Astrocyte (in vitro differentiated cells and primary cell): ENCODE measurements around the gene AUTS2. TPM values are rescaled to one million over a fixed set of nuclear protein-coding genes. Genes with fewer than 3 reads are reported as not detected.

Experiments used
- DNase-seq: peaks from one replicate; pipeline ENCODE4 v3.0.0-alpha.2; 2010; ENCODE audit warnings: low read depth
- FAIRE-seq: peaks from 2 replicates; lab custom pipeline; 2011; peaks lifted over from hg19 to GRCh38; lab: Jason Lieb, UNC
- H2AFZ ChIP-seq: 2 replicates; pipeline ENCODE4 v1.6.0; 2012; ENCODE audit warnings: low read depth, low read length, inconsistent platforms
- H3K27ac ChIP-seq: 2 replicates; pipeline ENCODE4 v1.5.1; 2011; ENCODE audit warnings: low read depth, low read length, inconsistent platforms
- H3K27me3 ChIP-seq: 2 replicates; pipeline ENCODE4 v1.6.0; 2011; ENCODE audit warnings: low read length, inconsistent platforms; ENCODE audit not compliant: insufficient read depth
- H3K36me3 ChIP-seq: 2 replicates; pipeline ENCODE4 v1.5.1; 2011; ENCODE audit warnings: low read length, inconsistent platforms; ENCODE audit not compliant: insufficient read depth
- H3K4me1 ChIP-seq: 2 replicates; pipeline ENCODE4 v1.5.1; 2011; ENCODE audit warnings: low read length, inconsistent platforms; ENCODE audit not compliant: insufficient read depth
- H3K4me2 ChIP-seq: 2 replicates; pipeline ENCODE4 v1.6.0; 2012; ENCODE audit warnings: low read length, inconsistent platforms
- H3K4me3 ChIP-seq: 2 replicates; pipeline ENCODE4 v1.5.1; 2011; ENCODE audit warnings: low read depth, mild to moderate bottlenecking, low read length, inconsistent platforms; ENCODE audit not compliant: insufficient read depth
- H3K79me2 ChIP-seq: 2 replicates; pipeline ENCODE4 v1.6.0; 2012; ENCODE audit warnings: mild to moderate bottlenecking, low read length, inconsistent platforms; ENCODE audit not compliant: insufficient read depth
- H3K9ac ChIP-seq: 2 replicates; pipeline ENCODE4 v1.6.0; 2012; ENCODE audit warnings: mild to moderate bottlenecking, low read length, inconsistent platforms
- H3K9me3 ChIP-seq: 2 replicates; pipeline ENCODE4 v1.5.1; 2012; ENCODE audit warnings: low read depth, mild to moderate bottlenecking, low read length, inconsistent platforms; ENCODE audit not compliant: insufficient read depth
- H4K20me1 ChIP-seq: 2 replicates; pipeline ENCODE4 v1.6.0; 2012; ENCODE audit warnings: low read length, inconsistent platforms; ENCODE audit not compliant: insufficient read depth
- H3K27ac Mint-ChIP-seq: one replicate; pipeline ENCODE4 v1.8.0; 2021; ENCODE audit warnings: mild to moderate bottlenecking, mixed read lengths; ENCODE audit not compliant: unreplicated experiment
- H3K27me3 Mint-ChIP-seq: one replicate; pipeline ENCODE4 v1.8.0; 2021; ENCODE audit warnings: low read depth, mixed read lengths; ENCODE audit not compliant: unreplicated experiment
- H3K36me3 Mint-ChIP-seq: one replicate; pipeline ENCODE4 v1.8.0; 2021; ENCODE audit warnings: low read depth, mixed read lengths; ENCODE audit not compliant: unreplicated experiment
- H3K4me1 Mint-ChIP-seq: one replicate; pipeline ENCODE4 v1.8.0; 2021; ENCODE audit warnings: low read depth, mixed read lengths; ENCODE audit not compliant: unreplicated experiment
- H3K4me3 Mint-ChIP-seq: one replicate; pipeline ENCODE4 v1.8.0; 2021; ENCODE audit warnings: mild to moderate bottlenecking, moderate library complexity, mixed read lengths; ENCODE audit not compliant: unreplicated experiment
- H3K9me3 Mint-ChIP-seq: one replicate; pipeline ENCODE4 v1.8.0; 2021; ENCODE audit warnings: mild to moderate bottlenecking, mixed read lengths; ENCODE audit not compliant: unreplicated experiment
- EZH2 ChIP-seq: IDR thresholded peaks from 2 replicates; pipeline ENCODE4 v1.6.1; 2012; ENCODE audit warnings: mild to moderate bottlenecking, low read length, inconsistent platforms; ENCODE audit not compliant: insufficient read depth
- total RNA-seq: library from RNA; stranded (reverse); gene quantifications from 2 replicates; pipeline ENCODE4 v1.2.1, GENCODE V29; 2021
- TF ChIP-seq, protein P1 (sequence below): IDR thresholded peaks from 2 replicates; pipeline ENCODE4 v1.5.1; 2011; ENCODE audit warnings: low read depth, mild to moderate bottlenecking, inconsistent platforms, low read length, moderate library complexity; ENCODE audit not compliant: insufficient read depth

The AUTS2 gene
- total RNA-seq, 1 donor from 2014 or later = 73.2 TPM

DNA sequence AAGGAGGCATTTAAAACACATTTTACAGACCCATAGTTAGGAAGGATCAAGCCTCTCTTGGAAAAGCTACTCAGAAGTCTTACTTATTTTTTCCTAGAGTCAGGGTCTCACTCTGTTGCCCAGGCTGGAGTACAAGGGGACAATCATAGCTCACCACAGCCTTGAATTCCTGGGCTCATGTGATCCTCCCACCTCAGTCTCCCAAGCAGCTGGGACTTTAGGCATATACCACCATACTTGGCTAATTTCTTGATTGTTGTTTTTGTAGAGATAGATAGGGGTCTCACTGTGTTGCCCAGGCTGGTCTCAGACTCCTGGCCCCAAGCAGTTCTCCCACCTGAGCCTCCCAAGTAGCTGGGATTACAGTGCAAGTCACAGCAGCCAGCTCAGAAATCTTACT lies 1179.0 kb downstream of the AUTS2 start:
- no peaks in the 10 kb centered on the region for H3K79me2 ChIP-seq
- H2AFZ ChIP-seq = no peak overlapping the region
- Mint-ChIP-seq H3K27ac (peak overlapping the region; percentile 87), H3K9me3 (no peaks in the 10 kb centered on the region), H3K27me3 (no peaks in the 10 kb centered on the region), H3K36me3 (peaks cover 34% of the 10 kb centered on the region), H3K4me3 (no peak overlapping the region), H3K4me1 (peaks cover 16% of the 10 kb centered on the region)
- H3K4me2 ChIP-seq = peak overlapping the region; percentile 26
- TF ChIP-seq, protein P1, sequence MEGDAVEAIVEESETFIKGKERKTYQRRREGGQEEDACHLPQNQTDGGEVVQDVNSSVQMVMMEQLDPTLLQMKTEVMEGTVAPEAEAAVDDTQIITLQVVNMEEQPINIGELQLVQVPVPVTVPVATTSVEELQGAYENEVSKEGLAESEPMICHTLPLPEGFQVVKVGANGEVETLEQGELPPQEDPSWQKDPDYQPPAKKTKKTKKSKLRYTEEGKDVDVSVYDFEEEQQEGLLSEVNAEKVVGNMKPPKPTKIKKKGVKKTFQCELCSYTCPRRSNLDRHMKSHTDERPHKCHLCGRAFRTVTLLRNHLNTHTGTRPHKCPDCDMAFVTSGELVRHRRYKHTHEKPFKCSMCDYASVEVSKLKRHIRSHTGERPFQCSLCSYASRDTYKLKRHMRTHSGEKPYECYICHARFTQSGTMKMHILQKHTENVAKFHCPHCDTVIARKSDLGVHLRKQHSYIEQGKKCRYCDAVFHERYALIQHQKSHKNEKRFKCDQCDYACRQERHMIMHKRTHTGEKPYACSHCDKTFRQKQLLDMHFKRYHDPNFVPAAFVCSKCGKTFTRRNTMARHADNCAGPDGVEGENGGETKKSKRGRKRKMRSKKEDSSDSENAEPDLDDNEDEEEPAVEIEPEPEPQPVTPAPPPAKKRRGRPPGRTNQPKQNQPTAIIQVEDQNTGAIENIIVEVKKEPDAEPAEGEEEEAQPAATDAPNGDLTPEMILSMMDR = no peak
- TF ChIP-seq EZH2 = no peak
- no peak overlapping the region for H3K9ac ChIP-seq
- no peaks in the 10 kb centered on the region for H3K27me3 ChIP-seq
- peaks cover 8% of the 10 kb centered on the region for H3K4me1 ChIP-seq
- DNase-seq (no peak), FAIRE-seq (no peak)
- H3K27ac ChIP-seq = no peak overlapping the region
- H3K4me3 ChIP-seq = no peak overlapping the region
- no peaks in the 10 kb centered on the region for H3K9me3 ChIP-seq
- peaks cover 38% of the 10 kb centered on the region for H3K36me3 ChIP-seq
- H4K20me1 ChIP-seq = peaks cover 18% of the 10 kb centered on the region

DNA sequence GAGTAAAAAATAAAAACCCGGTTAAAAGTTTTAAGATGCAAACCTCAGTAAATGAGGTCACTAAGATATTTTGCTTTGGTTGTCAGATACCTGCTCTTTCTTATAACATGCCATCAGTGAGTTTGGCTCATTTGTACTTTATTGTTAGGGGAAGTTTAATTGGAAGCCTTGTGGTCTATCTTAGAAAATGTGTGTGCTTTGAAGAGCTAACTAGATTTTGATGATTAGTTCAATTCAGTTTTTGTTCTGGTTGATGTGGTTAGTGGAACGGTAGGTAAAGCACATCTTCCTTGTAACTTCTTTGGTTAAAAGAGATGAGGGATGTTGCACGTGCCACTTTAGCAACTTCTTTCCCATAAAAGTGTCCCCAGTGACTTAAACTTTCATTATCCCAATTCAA lies 1180.3 kb downstream of the AUTS2 start:
- Mint-ChIP-seq H3K4me3 (no peak overlapping the region), H3K27ac (no peak overlapping the region), H3K9me3 (no peaks in the 10 kb centered on the region), H3K4me1 (peaks cover 16% of the 10 kb centered on the region), H3K27me3 (no peaks in the 10 kb centered on the region), H3K36me3 (peaks cover 29% of the 10 kb centered on the region)
- TF ChIP-seq EZH2 = no peak
- TF ChIP-seq, protein P1 = no peak
- Histone ChIP-seq H3K79me2 (no peaks in the 10 kb centered on the region), H4K20me1 (peaks cover 16% of the 10 kb centered on the region), H3K27me3 (no peaks in the 10 kb centered on the region), H3K9ac (no peak overlapping the region), H3K4me3 (no peak overlapping the region), H2AFZ (no peak overlapping the region), H3K9me3 (no peaks in the 10 kb centered on the region), H3K4me2 (no peak overlapping the region), H3K4me1 (peaks cover 8% of the 10 kb centered on the region), H3K27ac (no peak overlapping the region), H3K36me3 (peaks cover 45% of the 10 kb centered on the region)
- DNase-seq = no peak
- FAIRE-seq = no peak

DNA sequence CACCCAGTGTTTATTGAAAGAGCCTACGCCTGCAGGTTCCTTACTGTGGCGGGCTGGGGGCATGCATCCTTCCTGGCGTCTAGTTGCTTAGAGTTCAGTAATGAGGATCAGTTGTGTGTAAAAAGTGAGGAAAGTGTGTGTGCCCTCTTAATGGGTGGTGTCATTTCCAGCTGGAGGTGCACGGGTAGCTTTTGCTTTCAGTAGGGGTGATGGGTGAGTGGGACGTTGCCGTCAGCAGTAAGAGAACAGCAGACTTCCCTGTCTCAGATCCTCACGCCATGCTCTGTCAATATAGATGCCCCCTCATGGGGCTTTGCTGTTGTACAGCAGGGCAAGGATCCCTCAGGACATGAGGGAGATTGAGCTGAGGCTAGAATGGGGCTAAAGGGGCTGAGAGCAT lies 1181.0 kb downstream of the AUTS2 start:
- Mint-ChIP-seq H3K4me1 (peaks cover 16% of the 10 kb centered on the region), H3K9me3 (no peaks in the 10 kb centered on the region), H3K27ac (no peak overlapping the region), H3K36me3 (peaks cover 32% of the 10 kb centered on the region), H3K27me3 (no peaks in the 10 kb centered on the region), H3K4me3 (no peak overlapping the region)
- FAIRE-seq (no peak), DNase-seq (no peak)
- Histone ChIP-seq H3K79me2 (no peaks in the 10 kb centered on the region), H3K4me3 (no peak overlapping the region), H3K27ac (no peak overlapping the region), H3K36me3 (peaks cover 45% of the 10 kb centered on the region), H3K4me2 (no peak overlapping the region), H3K9me3 (no peaks in the 10 kb centered on the region), H2AFZ (no peak overlapping the region), H4K20me1 (peaks cover 16% of the 10 kb centered on the region), H3K9ac (no peak overlapping the region), H3K27me3 (no peaks in the 10 kb centered on the region), H3K4me1 (peaks cover 8% of the 10 kb centered on the region)
- TF ChIP-seq EZH2 = no peak
- TF ChIP-seq, protein P1 = no peak
